Loucy (cell line): ENCODE results near the gene ADRA2A.

Source experiments
- CTCF ChIP-seq: fragments of 200-600 bp; sonication (generic); conservative IDR thresholded peaks from 2 replicates; pipeline ENCODE4 v1.5.1; 2014; ENCODE audit warnings: mild to moderate bottlenecking, antibody characterized with exemption, low read length
- EZH2phosphoT487 ChIP-seq: fragments of 200-600 bp; IDR thresholded peaks from 2 replicates; pipeline ENCODE4 v1.6.1; 2018; ENCODE audit warnings: antibody characterized with exemption, mild to moderate bottlenecking, moderate library complexity, borderline replicate concordance

GRCh38 chr10:111035542-111035941 lies 41.3 kb upstream of the ADRA2A start:
- no peak for TF ChIP-seq EZH2phosphoT487
- no peak for TF ChIP-seq CTCF
